ENCODE data around the gene GRM8. TPM values are rescaled to one million over a fixed set of nuclear protein-coding genes. Genes with fewer than 3 reads are reported as not detected.

GRM8 gene
- polyA plus RNA-seq, 2 of the 4 experiments (the other 2 are of a cell fraction), result 0.06 TPM; not detected in 1

GRCh38 chr7:127209886-127210285 lies 42.9 kb downstream of the GRM8 start:
- ATAC-seq, result no peak
- no peaks in the 10 kb centered on the region for H3K9me3 ChIP-seq
- no peak for FAIRE-seq
- 6% methylated on average over 2 of the region's 2 CpGs for WGBS (ENCODE audit: missing lambda C conversion rate)
- no peak overlapping the region for H3K4me3 ChIP-seq
- ChIA-PET CTCF (no interaction called here), POLR2A (no interaction called here)
- no peak for TF ChIP-seq FOSL2 (IDR thresholded peaks at IDR 0.05)
- no peak for TF ChIP-seq FOSL2 (CRISPR knock-in tag; IDR thresholded peaks at IDR 0.05)
- TF ChIP-seq EHMT2 (IDR thresholded peaks at IDR 0.05; ENCODE audit: low read depth), result no peak
- no peak for TF ChIP-seq RARB (CRISPR knock-in tag; IDR thresholded peaks at IDR 0.05)
- no peak for TF ChIP-seq HEYL (CRISPR knock-in tag; IDR thresholded peaks at IDR 0.05)
- TF ChIP-seq ATOH8 (CRISPR knock-in tag; IDR thresholded peaks at IDR 0.05; ENCODE audit: low read depth), result no peak
- TF ChIP-seq HOXA7 (CRISPR knock-in tag; IDR thresholded peaks at IDR 0.05), result no peak
- no peak for TF ChIP-seq HOXB5 (CRISPR knock-in tag; IDR thresholded peaks at IDR 0.05)
- TF ChIP-seq SMC3 (IDR thresholded peaks at IDR 0.05), result no peak
- TF ChIP-seq JUN (IDR thresholded peaks at IDR 0.05), result no peak
- no peak for TF ChIP-seq TFCP2L1 (CRISPR knock-in tag; IDR thresholded peaks at IDR 0.05)
- TF ChIP-seq HDAC2 (IDR thresholded peaks at IDR 0.05), result no peak
- no peak for TF ChIP-seq RCOR1 (IDR thresholded peaks at IDR 0.05; ENCODE audit: low read depth, low read length)
- no peak for TF ChIP-seq ZFP36 (IDR thresholded peaks at IDR 0.05; ENCODE audit: borderline replicate concordance, partially characterized antibody)
- TF ChIP-seq, protein P1, sequence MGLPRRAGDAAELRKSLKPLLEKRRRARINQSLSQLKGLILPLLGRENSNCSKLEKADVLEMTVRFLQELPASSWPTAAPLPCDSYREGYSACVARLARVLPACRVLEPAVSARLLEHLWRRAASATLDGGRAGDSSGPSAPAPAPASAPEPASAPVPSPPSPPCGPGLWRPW (IDR thresholded peaks at IDR 0.05), result no peak
- no peak for TF ChIP-seq CHD2 (IDR thresholded peaks at IDR 0.05; ENCODE audit: low read length, partially characterized antibody)
- TF ChIP-seq MAZ (IDR thresholded peaks at IDR 0.05; ENCODE audit: borderline replicate concordance, low read depth, low read length), result no peak
- no peak for DNase-seq (ENCODE audit: low read depth in 1 of 2, low spot score in 1 of 2)
- no peak overlapping the region for H3K4me2 ChIP-seq
- no peaks in the 10 kb centered on the region for H3K4me1 ChIP-seq
- no peak overlapping the region for H3K27ac ChIP-seq

DNA sequence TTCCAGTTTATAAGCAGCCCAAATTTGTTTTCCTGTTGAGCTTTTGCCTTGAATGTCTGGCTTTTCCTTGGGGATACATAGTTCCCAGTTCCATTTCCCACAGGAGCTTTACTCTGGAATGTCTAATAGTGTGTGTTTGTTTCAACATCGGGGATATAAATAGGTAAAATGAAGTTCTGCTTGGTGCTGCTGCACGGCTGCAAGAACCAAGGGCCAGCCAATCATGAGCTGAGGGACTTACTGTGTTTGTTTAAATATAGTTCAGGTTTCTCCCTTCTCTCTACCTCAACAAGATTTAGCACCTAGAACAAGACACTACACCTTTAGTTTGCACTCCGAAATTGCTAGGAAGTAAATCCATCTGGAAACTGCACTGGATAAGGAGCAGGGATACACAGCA lies 43.9 kb downstream of the GRM8 start:
- ATAC-seq, result no peak
- Histone ChIP-seq H3K4me3 (no peak overlapping the region), H3K9me3 (no peaks in the 10 kb centered on the region), H3K27ac (no peak overlapping the region), H3K4me2 (no peak overlapping the region), H3K4me1 (no peaks in the 10 kb centered on the region)
- no peak for FAIRE-seq
- no peak for TF ChIP-seq FOSB (CRISPR knock-in tag; IDR thresholded peaks at IDR 0.05)
- no peak for TF ChIP-seq RAD21 (conservative IDR thresholded peaks at IDR 0.05 in 1 of 2, IDR thresholded peaks at IDR 0.05 in 1 of 2)
- TF ChIP-seq HEYL (CRISPR knock-in tag; IDR thresholded peaks at IDR 0.05), result no peak
- CTCF ChIA-PET, result interaction anchor here (1.1 kb wide), 1 partner anchor 9 kb away, joined by 3 read pairs; no protein-coding TSS in a partner anchor
- WGBS (ENCODE audit: missing lambda C conversion rate), result 0% methylated on average over 3 of the region's 3 CpGs
- DNase-seq (ENCODE audit: low read depth in 1 of 2, low spot score in 1 of 2), result no peak
- POLR2A ChIA-PET, result no interaction called here

DNA sequence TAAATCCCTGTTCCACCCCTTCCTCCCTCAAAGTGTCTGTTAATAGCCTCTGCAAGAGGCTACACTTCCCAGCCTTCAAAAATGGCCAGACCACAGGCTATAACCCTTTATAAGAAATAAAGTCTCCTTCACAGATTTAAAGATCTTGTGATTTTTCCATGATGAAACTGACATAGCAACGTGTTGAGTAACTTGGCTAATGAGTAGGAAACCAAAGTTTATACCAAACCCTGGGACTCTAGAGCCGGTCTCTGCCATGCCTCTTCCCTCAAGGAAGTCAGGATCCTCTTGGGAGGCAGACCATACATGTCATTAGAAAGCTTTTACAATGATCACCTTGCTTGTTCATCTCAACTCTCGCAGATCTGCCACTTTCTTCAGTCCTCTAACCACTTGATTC lies 44.4 kb downstream of the GRM8 start:
- H3K4me2 ChIP-seq, result no peak overlapping the region
- WGBS (ENCODE audit: missing lambda C conversion rate), result 0% methylated on average over 3 of the region's 3 CpGs
- H3K27ac ChIP-seq, result no peak overlapping the region
- FAIRE-seq (no peak), DNase-seq (ENCODE audit: low read depth in 1 of 2, low spot score in 1 of 2) (no peak), ATAC-seq (no peak)
- ChIA-PET POLR2A (no interaction called here), CTCF (interaction anchor here (1.1 kb wide), 1 partner anchor 9 kb away, joined by 3 read pairs; no protein-coding TSS in a partner anchor)
- TF ChIP-seq FOSB (CRISPR knock-in tag; IDR thresholded peaks at IDR 0.05) (no peak), SMC3 (IDR thresholded peaks at IDR 0.05) (no peak), POLR2AphosphoS2 (conservative IDR thresholded peaks at IDR 0.05; ENCODE audit: low read length) (no peak), ATOH8 (CRISPR knock-in tag; IDR thresholded peaks at IDR 0.05; ENCODE audit: low read depth) (no peak), EHMT2 (IDR thresholded peaks at IDR 0.05; ENCODE audit: low read depth) (no peak), PBX3 (IDR thresholded peaks at IDR 0.05) (no peak), JUN (IDR thresholded peaks at IDR 0.05) (no peak), ZC3H11A (IDR thresholded peaks at IDR 0.05) (no peak)
- H3K4me1 ChIP-seq, result no peaks in the 10 kb centered on the region
- H3K4me3 ChIP-seq, result no peak overlapping the region
- H3K9me3 ChIP-seq, result no peaks in the 10 kb centered on the region
